Activated CD8-positive, alpha-beta memory T cell treated with anti-CD3 and anti-CD28 coated beads for 36 hours (primary cell): ENCODE measurements around the gene NRG2. TPM values are rescaled to one million over a fixed set of nuclear protein-coding genes. Genes with fewer than 3 reads are reported as not detected.

Experiments
- CTCF ChIA-PET: fragments of 350-600 bp; sonication (Branson Sonifier 250); formaldehyde crosslinking; loops from one replicate; lab custom pipeline; 2021; ENCODE audit warnings: antibody characterized with exemption; lab: Charles Lee
- POLR2A ChIA-PET: fragments of 350-600 bp; sonication (Branson Sonifier 250); formaldehyde crosslinking; loops from one replicate; lab custom pipeline; 2021; ENCODE audit warnings: antibody characterized with exemption; lab: Charles Lee
- total RNA-seq, 2 experiments: library from RNA; stranded (reverse); gene quantifications; one replicate each; pipeline ENCODE4 v1.2.3, GENCODE V29; 2021

The NRG2 gene
- total RNA-seq, 2 experiments from 2014 or later = 0.15 to 0.17 TPM

DNA sequence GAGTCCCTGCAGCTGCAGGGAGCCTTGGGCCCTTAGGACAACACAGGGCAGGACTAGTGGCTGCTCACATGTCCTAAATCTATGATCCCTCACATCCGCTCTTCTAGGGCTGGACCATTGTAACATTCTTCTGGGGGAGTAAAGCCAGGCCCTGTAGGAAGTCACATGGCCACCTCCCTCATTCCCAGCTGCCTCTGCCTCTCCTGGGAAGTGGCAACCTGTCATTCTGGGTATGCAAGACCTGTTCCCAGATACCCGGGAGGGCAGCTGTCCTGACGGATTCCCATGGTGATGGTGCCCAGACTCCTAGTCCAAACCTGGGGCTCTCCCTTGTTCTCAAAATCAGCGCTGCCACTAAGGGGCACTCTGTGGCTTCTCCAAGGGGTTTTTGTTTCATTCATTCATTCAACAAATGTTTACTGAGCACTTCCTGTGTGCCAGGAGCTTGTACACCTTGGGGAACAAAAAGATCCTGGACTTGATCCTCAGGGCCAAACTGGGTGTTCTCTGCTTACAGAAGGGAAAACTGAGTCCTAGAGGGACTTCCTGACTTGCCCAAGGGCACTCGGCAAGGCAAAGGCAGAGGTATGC is 161.9 kb downstream of the NRG2 start:
- ChIA-PET POLR2A (no interaction called here), CTCF (interaction anchor here (1.1 kb wide), 1 partner anchor 11 kb away, joined by 3 read pairs; no protein-coding TSS in a partner anchor)

DNA sequence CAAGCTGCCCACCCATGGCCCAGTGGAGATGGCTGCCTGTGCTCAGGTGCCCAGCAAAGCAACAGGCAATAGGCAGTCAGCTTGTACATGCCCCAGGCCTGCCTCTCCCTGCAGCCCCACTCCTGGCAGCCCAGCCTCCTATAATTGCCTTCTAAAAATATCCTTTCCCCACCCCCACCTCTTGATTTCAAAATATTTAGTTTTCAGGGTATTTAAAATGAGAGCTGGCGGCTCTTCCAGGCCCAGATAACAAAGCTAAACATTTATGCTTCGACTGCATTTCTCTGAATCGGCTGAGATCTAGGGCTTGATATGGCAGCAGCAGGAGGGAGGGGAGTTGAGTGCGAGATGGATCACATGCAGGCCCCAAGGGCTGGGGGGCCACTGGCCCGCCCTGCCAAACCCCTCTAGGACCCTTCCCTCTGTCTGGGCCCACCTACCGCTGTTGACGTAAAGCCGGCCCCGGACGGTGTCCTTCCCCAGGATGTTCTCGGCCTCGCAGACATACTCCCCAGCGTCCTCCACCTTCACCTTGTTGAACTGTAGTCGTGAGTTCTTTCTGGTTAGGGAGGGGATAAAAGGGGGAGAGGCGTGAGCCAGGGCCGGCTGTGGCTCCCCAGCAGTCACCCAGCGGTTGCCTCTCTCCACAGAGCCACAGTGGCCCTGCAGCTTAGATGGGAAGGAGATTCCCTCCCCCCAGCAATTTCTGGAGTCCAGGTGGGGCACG is 162.5 kb downstream of the NRG2 start:
- POLR2A ChIA-PET = no interaction called here
- CTCF ChIA-PET = no interaction called here

DNA sequence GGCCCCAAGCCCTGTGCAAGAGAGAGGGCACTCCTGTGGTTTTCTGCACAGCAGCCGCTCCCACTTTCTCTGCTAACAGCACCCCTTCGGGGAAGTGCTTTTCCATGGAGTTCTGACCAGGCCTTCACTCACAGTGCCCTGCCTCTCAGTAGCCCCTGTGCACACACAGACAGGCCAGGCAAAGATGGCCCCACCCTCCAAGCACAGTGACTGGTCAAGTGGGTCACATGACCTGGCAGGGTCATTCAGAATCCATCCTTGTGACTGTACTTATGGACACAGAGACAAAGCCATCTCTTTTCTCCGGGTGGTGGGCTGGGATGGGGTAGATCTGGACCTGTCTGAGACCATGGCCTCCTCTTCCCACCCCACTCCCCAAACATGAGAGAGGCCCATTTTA is 165.0 kb downstream of the NRG2 start:
- POLR2A ChIA-PET = no interaction called here
- CTCF ChIA-PET = no interaction called here

DNA sequence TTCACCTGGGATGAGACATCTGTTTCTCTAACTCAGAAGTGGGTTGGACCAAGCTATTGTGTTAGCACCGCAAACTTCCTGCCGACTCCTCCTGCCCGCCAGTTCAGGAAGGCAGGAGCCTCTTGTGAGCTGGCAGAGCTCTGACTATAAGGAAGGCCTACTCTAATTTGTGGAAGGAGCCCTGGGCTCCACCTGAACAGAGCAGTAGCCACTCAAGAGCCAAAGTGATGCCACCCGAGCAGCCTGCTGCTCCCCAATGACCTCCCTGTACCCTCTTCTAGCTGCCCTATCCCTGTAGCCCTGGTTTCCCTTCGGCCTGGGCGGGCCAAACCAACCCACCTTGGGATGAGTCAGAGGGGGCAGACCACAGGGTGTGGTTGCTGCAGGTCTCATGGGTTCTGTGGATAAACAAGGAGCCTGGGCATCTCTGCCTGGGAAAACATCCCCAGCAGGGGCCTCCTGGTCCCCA is 165.9 kb downstream of the NRG2 start:
- POLR2A ChIA-PET = no interaction called here
- CTCF ChIA-PET = interaction anchor here (1.5 kb wide), 1 partner anchor 13 kb away, joined by 5 read pairs; no protein-coding TSS in a partner anchor

DNA sequence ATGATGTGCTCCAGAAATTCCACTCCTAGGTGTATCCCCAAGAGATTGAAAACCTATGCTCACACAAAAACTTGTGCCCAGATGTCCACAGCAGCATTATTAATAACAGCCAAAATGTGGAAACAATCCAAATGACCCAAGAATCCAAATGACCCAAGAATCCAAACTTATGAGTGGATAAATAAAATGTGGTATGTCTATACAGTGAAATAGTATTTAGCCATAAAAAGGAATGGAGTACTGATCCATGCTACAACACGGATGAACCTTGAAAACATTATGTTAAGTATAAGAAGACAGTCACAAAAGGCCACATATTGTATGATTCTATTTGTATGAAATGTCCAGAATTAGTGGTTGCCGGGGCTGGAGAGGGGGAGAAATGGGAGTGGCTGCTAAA is 167.1 kb downstream of the NRG2 start:
- ChIA-PET POLR2A (no interaction called here), CTCF (no interaction called here)

DNA sequence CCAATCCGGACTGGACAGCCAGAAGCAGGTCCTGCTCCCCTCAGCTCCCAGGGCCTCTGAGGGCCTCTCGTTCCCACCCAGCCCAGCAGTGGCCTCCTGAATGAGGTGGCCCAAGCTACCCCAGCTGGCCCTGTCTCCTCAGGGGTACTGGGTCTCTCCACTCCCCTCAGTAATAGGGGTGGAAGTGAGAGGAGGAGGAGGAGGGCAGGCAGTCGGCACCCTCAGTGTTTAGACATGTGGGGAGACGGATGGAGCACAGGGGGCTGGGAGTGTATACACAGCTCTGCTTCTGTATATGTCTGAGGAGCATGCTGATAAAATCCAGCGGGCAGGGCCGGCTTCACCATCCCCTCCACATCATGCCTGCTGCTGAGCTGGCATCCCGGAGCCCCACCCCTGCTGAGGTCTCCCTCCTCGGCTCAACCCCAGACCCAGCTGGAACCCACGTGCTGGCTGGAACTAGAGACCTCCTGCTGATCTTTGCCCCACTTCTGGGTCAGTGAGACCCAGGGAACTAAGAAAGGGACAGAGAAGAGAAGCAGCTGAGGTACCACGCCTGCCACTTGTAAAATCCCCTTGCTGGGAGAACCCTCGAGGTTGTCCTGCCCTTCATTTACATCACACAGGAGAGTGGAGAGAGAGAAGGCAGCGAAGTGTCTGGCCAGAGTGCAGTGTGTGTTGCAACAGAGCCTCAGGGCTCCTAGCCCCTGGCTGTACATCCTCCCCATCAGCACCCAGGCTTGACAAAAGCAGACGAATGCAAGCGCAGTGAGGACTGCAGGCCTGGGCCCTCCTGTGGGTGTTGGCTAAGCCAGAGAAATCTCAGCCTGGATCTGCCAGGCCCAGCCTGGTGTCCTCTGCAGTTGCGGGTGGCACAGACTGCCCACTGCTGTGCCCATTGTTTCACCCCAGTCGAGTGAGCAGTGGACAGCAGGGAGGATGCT is 170.0 kb downstream of the NRG2 start:
- CTCF ChIA-PET = interaction anchor here (1.1 to 1.3 kb wide), 2 partner anchors 81 to 86 kb away, joined by 3 read pairs; no protein-coding TSS in a partner anchor
- POLR2A ChIA-PET = no interaction called here

DNA sequence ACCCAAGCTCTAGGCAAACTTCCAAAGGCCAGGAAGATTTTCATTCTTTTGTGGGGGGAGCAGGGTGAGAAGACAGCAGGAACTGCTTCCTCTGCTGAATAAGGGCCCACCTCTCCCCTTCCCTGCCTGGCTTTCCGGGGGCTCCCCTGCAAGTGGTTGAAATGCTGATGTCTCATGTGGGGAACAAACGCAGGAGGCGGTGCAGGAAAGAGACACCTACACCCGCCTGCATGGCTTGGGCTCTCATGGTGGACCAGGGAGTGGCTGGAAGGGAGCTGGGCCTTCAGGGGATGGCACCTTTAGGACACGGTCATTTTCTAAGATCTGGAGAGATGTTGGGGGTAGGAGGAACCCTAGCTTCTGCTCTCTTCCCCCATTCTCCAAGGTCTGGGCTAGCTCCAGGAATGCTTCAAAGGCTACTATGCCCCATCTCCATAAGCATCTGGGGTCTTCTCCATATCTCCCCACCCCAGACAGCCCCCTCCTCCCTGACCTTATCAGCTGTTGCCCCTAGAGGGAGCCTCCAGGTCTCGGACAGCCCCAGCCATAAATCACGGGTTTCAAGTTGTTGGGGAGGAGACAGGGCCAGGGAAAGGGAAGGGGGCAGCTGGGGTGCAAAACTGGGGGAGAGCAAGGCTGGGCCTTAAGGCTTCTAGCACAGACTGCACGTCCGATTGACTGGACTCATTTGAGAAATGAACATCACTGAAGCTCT is 170.9 kb downstream of the NRG2 start:
- ChIA-PET CTCF (interaction anchor here (1.1 to 1.3 kb wide), 3 partner anchors 80 to 97 kb away, joined by 3 to 5 read pairs (median 3); no protein-coding TSS in a partner anchor), POLR2A (no interaction called here)

DNA sequence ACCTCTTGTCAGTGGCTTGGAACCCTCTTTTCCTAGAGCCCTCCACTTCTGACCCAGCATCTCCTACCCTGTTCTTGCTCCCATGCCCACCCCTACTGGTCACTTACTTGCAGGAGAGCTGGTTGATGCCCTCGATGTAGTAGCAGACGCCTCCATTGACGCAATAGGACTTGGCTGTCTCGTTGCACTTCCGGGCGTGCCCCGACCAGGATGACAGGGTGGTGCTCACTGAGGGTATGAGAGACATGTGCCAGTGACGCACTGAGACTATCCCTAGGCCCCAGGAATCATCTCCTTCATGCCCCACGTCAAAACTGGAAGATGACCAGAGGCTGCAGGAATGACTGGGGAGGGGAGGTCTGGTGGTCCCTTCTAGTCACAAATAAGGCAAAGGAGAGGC is 171.5 kb downstream of the NRG2 start:
- ChIA-PET POLR2A (no interaction called here), CTCF (interaction anchor here (0.5 to 1.3 kb wide), 3 partner anchors 46 to 97 kb away, joined by 3 to 5 read pairs (median 3); no protein-coding TSS in a partner anchor)

DNA sequence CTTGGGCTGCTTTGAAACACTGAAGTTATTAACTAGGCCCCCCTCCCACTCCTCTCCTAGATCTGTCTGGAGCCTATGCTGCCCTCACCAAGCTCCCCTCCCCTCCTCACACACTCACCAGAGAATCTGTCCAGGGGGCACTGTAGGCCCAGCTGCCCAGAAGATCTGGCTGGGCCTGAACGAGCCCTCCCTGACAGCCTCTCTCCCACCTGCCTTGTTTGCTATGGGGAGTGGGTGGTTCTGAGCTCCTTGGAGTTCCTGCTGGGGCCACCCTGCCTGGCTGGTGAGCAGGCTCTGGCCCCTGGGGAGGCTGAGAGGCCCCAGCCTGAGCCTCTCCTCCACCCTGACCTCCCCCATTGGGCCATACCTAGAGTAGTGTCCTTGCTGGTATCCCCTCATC is 172.4 kb downstream of the NRG2 start:
- ChIA-PET CTCF (interaction anchor here (0.7 to 1.2 kb wide), 2 partner anchors 11 to 83 kb away, joined by 3 read pairs; no protein-coding TSS in a partner anchor), POLR2A (no interaction called here)

DNA sequence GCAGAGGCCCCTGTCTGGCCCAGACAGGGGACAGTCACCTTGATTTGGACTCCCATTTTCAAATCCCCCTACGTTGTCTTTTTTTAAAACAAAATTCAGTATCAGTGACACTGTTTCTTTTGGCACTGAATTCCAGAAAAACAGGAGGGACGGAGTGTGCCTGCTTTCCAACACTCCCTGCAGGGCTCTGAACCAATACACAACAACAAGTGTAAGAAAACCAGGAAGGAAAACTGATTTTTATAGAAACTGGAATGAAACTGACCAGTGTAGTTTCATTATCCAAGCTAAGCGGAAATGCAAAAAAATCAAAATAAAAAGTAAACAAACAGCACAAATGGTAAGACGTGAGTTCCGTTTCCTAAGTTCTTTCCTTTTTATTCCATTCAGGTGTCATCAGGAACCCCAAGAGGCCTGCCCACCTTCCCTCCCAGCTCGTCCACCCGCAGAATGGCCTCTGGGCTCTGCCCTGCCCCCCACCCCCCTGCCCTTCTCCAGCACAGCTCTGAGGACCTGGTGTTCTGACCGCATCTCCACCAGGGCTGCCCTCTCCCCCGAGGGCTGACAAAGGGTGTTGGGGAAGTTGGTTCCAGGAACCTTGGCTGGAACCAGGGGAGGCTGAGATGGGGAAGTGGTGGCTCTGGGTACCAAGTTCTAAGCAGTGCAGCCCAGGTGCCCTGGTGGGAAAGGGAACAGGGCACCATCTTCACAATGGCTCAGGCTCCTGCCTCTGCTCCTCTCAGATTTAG is 173.9 kb downstream of the NRG2 start:
- ChIA-PET POLR2A (no interaction called here), CTCF (interaction anchor here (1.2 kb wide), 1 partner anchor 82 kb away, joined by 3 read pairs; no protein-coding TSS in a partner anchor)

DNA sequence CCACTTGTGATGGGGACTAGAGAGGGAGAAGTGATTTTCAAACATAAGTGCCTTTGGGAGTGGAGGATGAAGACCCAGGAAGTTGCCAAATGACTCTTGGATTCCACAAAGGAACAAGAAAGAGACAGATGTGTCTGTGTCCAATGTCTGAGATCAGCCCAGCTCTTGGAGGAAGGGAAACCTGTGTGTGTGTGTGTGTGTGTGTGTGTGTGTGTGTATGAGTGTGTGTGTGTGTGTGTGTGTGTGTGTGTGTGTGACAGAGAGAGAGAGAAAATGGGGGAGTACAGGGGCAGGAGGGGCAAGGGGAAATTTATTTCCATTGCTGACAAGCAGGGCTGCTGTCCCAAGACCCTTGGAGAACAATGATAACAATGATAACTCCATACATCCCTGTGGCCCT is 175.5 kb downstream of the NRG2 start:
- POLR2A ChIA-PET = no interaction called here
- CTCF ChIA-PET = interaction anchor here (0.7 kb wide), 1 partner anchor 1211 kb away, joined by 3 read pairs; no protein-coding TSS in a partner anchor

DNA sequence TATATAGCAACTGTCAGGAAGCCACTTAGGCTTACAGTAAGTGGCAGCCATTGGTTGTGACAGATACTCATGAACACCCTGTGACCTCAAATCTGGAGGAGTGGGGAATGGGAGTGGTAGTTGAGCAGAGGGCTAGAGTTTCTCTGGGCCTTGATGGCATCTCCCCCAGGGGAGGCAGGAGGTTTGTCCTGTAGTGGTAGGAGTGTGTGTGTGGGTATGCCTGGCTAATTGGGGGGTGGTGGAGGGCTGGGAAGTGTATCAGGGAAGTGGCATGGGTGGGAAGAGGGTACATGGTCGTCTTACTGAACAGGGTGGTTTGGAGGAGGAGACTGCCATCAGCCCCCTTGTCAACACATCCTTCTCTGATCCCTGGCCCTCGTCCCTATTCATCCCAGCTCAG is 176.0 kb downstream of the NRG2 start:
- CTCF ChIA-PET = interaction anchor here (0.7 kb wide), 1 partner anchor 1210 kb away, joined by 3 read pairs; no protein-coding TSS in a partner anchor
- POLR2A ChIA-PET = no interaction called here

DNA sequence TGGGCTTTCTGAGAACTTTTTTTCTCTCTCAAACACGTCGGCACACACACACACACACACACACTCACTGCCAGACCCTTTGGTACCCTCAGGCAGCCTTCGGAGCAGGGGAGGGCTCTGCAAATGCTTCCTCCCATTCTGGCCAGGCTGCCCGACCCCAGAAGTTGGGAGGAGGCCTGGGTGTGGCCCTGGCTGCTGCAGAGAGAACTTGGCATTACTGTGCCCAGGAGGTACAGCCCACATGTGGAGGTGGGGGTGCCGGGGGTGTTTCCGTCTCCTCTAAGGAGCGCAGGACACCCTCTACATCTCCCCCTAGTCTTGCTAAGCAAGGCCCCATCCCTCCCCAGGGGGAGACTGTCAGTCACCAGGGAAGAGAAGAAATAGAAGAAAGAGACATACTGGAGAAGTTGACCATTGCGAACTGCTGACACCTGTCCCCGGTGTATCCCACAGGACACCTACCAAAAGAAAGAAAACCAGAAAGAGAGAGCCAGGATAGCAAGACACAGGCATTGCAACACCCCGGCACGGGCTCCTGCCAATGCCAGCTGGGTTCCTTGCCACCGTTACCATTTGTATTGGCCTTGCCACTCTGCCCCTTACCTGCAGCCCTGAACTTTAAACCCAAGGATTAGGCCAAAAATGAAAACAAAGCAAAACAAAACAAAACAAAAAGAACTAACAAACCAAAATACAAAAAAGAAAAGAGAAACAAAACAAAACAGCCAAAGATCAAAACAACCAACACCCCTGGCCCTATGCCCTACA is 178.2 kb downstream of the NRG2 start:
- CTCF ChIA-PET = interaction anchor here (0.6 to 4.0 kb wide), 11 partner anchors 12 to 331 kb away, joined by 3 to 32 read pairs (median 5); no protein-coding TSS in a partner anchor
- POLR2A ChIA-PET = interaction anchor here (0.6 kb wide), 1 partner anchor 81 kb away, joined by 3 read pairs; no protein-coding TSS in a partner anchor

DNA sequence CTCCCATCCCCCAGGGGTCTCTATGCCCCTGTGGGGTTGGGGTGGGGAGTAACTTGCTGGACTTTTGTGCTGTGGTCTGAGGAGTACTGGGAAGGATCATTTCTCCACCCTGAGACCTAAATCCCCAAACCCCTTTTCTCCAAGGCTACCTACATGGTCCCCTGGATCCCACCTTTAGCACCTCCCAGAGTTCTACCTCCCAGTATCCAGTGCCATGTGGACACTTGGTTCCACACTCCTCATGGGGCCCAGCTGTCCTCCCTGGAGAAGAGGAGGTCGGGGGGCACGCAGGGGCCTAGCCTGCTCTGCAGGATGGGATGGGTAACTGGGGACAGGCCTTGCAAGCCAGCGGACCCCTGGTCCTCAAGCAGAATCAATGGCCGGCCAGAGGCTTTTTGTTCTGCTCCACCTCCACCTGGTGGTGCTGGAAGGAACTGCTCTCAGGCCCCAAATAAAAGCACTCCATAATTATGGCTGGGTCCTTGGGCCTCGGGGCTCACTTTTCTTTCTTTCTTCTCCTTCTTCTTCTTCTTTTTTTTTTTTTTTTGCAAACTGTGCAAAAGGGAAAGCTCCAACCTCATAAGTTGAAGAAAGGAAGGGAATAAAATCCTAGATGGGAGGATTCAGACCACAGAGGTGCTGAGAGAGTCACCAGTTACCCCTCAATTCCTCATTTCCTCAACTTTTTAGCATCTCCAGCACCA is 179.1 kb downstream of the NRG2 start:
- ChIA-PET POLR2A (interaction anchor here (0.6 kb wide), 1 partner anchor 80 kb away, joined by 3 read pairs; no protein-coding TSS in a partner anchor), CTCF (interaction anchor here (0.6 to 4.0 kb wide), 11 partner anchors 13 to 332 kb away, joined by 3 to 32 read pairs (median 5); no protein-coding TSS in a partner anchor)

DNA sequence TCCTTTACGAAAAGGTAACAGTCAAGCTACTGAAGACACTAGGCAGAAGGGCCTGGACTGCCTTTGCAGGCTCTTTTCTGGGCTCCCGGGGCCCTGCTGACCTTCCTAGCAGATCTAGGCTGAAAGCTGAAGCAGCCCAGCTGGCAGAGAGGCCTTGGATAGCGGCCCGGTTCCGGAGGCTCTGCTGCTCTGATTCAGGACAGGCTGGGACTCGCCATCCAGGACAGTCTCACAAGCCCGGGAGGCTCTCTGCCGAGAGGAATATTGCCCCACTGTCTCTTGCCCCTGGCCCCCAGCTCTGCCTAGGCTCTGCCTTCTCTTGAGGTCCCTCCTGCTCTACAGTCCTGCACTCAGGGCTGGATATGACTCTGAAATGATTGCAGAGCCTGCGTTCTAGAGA is 179.7 kb downstream of the NRG2 start:
- ChIA-PET CTCF (interaction anchor here (1.4 to 4.0 kb wide), 5 partner anchors 13 to 105 kb away, joined by 5 to 32 read pairs (median 17); no protein-coding TSS in a partner anchor), POLR2A (interaction anchor here (0.6 kb wide), 1 partner anchor 252 kb away, joined by 3 read pairs; no protein-coding TSS in a partner anchor)

DNA sequence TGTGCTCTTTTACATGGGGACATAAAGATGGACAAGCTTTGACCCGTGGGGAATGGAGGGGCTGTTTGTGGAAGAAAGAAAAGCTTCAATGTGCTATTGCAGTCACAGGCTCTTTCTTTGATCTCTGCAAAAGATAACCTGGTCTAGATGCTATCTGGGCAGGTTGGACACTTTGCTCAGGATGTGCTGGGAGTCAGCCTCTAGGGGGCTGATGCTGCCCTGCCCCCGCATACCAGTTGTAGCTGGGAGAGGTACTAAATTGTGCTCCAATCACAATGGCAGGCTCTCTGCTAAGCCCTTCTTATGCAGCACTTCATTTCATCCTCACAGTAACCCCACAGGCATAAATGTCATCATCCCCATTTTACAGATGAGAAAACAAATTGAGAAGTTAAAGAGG is 180.3 kb downstream of the NRG2 start:
- CTCF ChIA-PET = interaction anchor here (3.3 to 4.0 kb wide), 3 partner anchors 12 to 106 kb away, joined by 17 to 32 read pairs (median 20); no protein-coding TSS in a partner anchor
- POLR2A ChIA-PET = interaction anchor here (0.6 kb wide), 1 partner anchor 253 kb away, joined by 3 read pairs; no protein-coding TSS in a partner anchor
